Prostate gland (tissue), 2 donors: ENCODE measurements around the gene SLC6A12. TPM values are rescaled to one million over a fixed set of nuclear protein-coding genes. Genes with fewer than 3 reads are reported as not detected.

Experiments used
- DNase-seq: peaks from one replicate; pipeline ENCODE4 v3.0.0-alpha.2; 2019; ENCODE audit warnings: low spot score
- H3K27ac ChIP-seq, 2 donors: fragments of 200-600 bp; sonication (generic); 2 replicates each; pipeline ENCODE4 v1.5.1; 2017 to 2019
- H3K27me3 ChIP-seq: fragments of 200-600 bp; sonication (generic); replicated peaks from 2 replicates; pipeline ENCODE4 v1.5.1; 2019; ENCODE audit not compliant: insufficient read depth
- H3K36me3 ChIP-seq, 2 donors: fragments of 200-600 bp; sonication (generic); 1 replicate in 1 of 2; 2 replicates in 1 of 2; pipeline versions ENCODE4 v1.5.1 to v1.8.1; 2017 to 2019
- H3K4me1 ChIP-seq: fragments of 200-600 bp; sonication (generic); replicated peaks from 2 replicates; pipeline ENCODE4 v1.5.1; 2019
- H3K4me3 ChIP-seq, 2 donors: fragments of 200-600 bp; sonication (generic); 2 replicates each; pipeline ENCODE4 v1.5.1; 2017 to 2019
- H3K9me3 ChIP-seq: fragments of 200-600 bp; sonication (generic); 2 replicates; pipeline ENCODE4 v1.5.1; 2017
- CTCF ChIP-seq, 4 experiments: fragments of 200-600 bp in 2 of 4; fragments of 450-650 bp in 2 of 4; sonication (generic) in 2 of 4; IDR thresholded peaks; 1 replicate in 3 of 4; 2 replicates in 1 of 4; pipeline ENCODE4 v1.5.1; 2016 to 2019; ENCODE audit warnings: antibody characterized with exemption in 4 of 4, mild to moderate bottlenecking in 2 of 4, moderate library complexity in 2 of 4
- POLR2A ChIP-seq: fragments of 450-650 bp; IDR thresholded peaks from one replicate; pipeline ENCODE4 v1.6.1; 2016; ENCODE audit warnings: antibody characterized with exemption, mild to moderate bottlenecking
- POLR2AphosphoS5 ChIP-seq: sonication (generic); formaldehyde crosslinking; IDR thresholded peaks from one replicate; pipeline ENCODE4 v1.6.1; 2017; ENCODE audit warnings: antibody characterized with exemption
- WGBS: methylation state at CpG from one replicate; pipeline ENCODE4 v1.1.5; 2018; 5-methylcytosine and 5-hydroxymethylcytosine counted together
- intact Hi-C: fragments of 100-400 bp; cut with DNase I; formaldehyde crosslinking; loops from one replicate; pipeline ENCODE4 v1.14.2; 2022
- total RNA-seq, 2 donors: library from RNA; depleted of rRNA; stranded (reverse); fragments of >200 nt; gene quantifications; one replicate each; pipeline ENCODE4 v1.1.0, GENCODE V29; 2016

Gene SLC6A12
- total RNA-seq, 2 donors from 2014 or later: 1.0 to 1.9 TPM

GRCh38 chr12:207804-208203 lies 6.2 kb downstream of the SLC6A12 start:
- intact Hi-C loops: no loop called here
- H3K27me3 ChIP-seq: no peaks in the 10 kb centered on the region

GRCh38 chr12:206746-207440 lies 7.1 kb downstream of the SLC6A12 start:
- WGBS: 93% methylated on average over 21 of the region's 21 CpGs
- H3K4me3 ChIP-seq: no peak overlapping the region
- H3K27ac ChIP-seq: no peak overlapping the region
- H3K27me3 ChIP-seq: no peaks in the 10 kb centered on the region
- TF ChIP-seq POLR2AphosphoS5: no peak
- no peak for TF ChIP-seq POLR2A
- TF ChIP-seq CTCF (IDR thresholded peaks at IDR 0.05): no peak
- no peak for DNase-seq
- H3K36me3 ChIP-seq: no peaks in the 10 kb centered on the region
- intact Hi-C loops: no loop called here
- H3K4me1 ChIP-seq: no peaks in the 10 kb centered on the region
- no peaks in the 10 kb centered on the region for H3K9me3 ChIP-seq

More at GRCh38 chr12:207804-208203, 6.2 kb downstream of the SLC6A12 start:
- H3K4me1 ChIP-seq: no peaks in the 10 kb centered on the region
- H3K4me3 ChIP-seq: no peak overlapping the region
- 90% methylated on average over 10 of the region's 10 CpGs for WGBS
- no peak overlapping the region for H3K27ac ChIP-seq
- no peak for DNase-seq
- TF ChIP-seq CTCF (IDR thresholded peaks at IDR 0.05): no peak
- no peak for TF ChIP-seq POLR2AphosphoS5
- TF ChIP-seq POLR2A: no peak
- no peaks in the 10 kb centered on the region for H3K36me3 ChIP-seq
- no peaks in the 10 kb centered on the region for H3K9me3 ChIP-seq

GRCh38 chr12:205026-205425 lies 8.9 kb downstream of the SLC6A12 start:
- WGBS: 77% methylated on average over 4 of the region's 4 CpGs
- Histone ChIP-seq H3K27me3 (no peaks in the 10 kb centered on the region), H3K4me1 (no peaks in the 10 kb centered on the region)

GRCh38 chr12:204261-204678 lies 9.7 kb downstream of the SLC6A12 start:
- intact Hi-C loops: no loop called here
- Histone ChIP-seq H3K27me3 (no peaks in the 10 kb centered on the region), H3K9me3 (no peaks in the 10 kb centered on the region), H3K4me3 (no peak overlapping the region), H3K27ac (no peak overlapping the region), H3K4me1 (no peaks in the 10 kb centered on the region), H3K36me3 (no peaks in the 10 kb centered on the region)
- TF ChIP-seq POLR2AphosphoS5: no peak
- no peak for TF ChIP-seq CTCF (IDR thresholded peaks at IDR 0.05)
- TF ChIP-seq POLR2A: no peak
- DNase-seq: no peak
- WGBS: 86% methylated on average over 11 of the region's 11 CpGs

More at GRCh38 chr12:205026-205425, 8.9 kb downstream of the SLC6A12 start:
- Histone ChIP-seq H3K9me3 (no peaks in the 10 kb centered on the region), H3K27ac (no peak overlapping the region), H3K4me3 (no peak overlapping the region), H3K36me3 (no peaks in the 10 kb centered on the region)
- intact Hi-C loops: no loop called here
- DNase-seq: no peak
- TF ChIP-seq CTCF (IDR thresholded peaks at IDR 0.05) (no peak), POLR2AphosphoS5 (no peak), POLR2A (no peak)
